Right renal cortex interstitium (tissue), 3 donors: ENCODE measurements around the gene LSAMP. TPM values are rescaled to one million over a fixed set of nuclear protein-coding genes. Genes with fewer than 3 reads are reported as not detected.
"Not testable (repeated sequence)": the region's sequence is repeated elsewhere in the genome, so short reads cannot be mapped to it uniquely, and the experiment has no call there.

Experiments used
- DNase-seq, 3 donors: peaks; one replicate each; pipeline ENCODE4 v3.0.0-alpha.2; 2013; ENCODE audit warnings: low read depth in 3 of 3, low spot score in 2 of 3
- polyA plus RNA-seq, 3 donors: library from polyadenylated mRNA; unstranded; fragments of 120-200 nt; gene quantifications; one replicate each; pipeline ENCODE4 v1.2.1, GENCODE V29; 2013; ENCODE audit not compliant: insufficient read length in 3 of 3

LSAMP gene
- polyA plus RNA-seq, 3 donors, result 11.4 to 15.7 (median 12.8) TPM

DNA sequence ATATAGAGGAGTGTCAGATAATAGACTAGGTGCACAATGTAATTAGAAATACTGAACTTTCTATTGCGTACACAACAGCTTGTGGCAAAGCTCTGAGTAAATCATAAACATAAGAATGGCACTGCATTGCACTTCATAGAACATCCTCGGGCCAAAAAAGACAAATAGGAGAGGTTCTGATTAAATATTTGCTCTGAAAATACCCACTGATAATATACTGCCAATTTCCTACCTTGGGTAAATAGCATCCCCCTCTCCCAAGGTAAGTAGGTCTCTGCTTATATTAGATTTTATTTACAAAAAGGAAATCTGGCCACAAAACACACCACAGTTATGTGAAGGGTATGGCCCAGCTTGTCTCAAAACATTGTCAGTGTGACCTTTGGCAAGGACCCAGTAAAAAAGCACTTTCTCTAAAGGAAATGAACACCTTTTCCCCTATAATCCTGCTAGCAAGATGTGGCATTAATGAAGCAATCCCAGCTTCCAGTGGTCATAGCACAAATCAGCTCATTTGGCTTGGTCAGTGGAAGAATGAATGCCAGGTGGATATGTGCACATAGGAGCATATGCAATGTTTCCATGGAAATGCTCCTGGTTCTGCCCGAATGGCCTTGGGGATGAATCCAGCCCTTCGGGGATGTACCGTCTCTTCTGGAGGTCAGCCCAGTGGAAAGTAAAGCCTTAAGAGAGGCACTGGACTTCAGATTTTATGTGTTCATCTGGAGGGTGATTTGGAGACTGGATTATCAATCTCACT lies 315.9 kb downstream of the LSAMP start:
- DNase-seq, result no peak

DNA sequence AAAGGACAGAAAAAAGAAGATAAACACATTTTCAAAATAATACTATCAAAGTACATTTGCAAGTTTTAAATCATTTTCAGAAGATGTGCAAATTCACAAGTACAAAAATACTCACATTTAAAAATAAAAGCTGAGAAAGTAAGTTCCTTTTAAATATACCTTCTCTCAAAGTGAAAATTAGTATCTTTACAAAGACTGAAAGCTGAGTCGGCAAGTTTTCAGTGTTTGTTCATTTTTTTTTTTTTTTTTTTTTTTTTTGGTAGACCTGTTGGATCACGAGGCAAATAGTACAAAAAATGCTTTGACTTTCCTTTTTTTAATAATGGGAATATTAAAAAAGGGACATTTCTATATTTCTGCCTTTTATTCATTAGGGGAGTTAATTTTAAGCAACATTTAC lies 317.8 kb downstream of the LSAMP start:
- no peak for DNase-seq

DNA sequence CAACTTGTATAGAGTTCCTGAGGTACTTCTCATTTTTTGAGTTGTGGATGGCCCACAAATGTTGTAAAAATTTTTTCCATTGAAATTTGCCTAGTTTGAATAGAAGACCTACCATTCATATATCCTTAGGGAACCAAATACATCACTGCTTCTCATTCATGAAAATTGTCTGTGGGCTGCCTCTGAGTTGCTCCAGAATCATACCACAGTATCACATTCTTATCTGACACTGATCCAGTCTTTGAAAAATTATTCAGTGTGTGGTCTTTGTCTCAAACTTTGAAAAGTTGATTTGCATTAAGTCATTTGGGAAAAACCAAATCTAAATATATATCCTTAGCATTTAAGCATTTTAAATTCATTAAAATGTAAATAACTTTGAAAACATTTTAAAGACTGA lies 321.1 kb downstream of the LSAMP start:
- DNase-seq, result no peak

DNA sequence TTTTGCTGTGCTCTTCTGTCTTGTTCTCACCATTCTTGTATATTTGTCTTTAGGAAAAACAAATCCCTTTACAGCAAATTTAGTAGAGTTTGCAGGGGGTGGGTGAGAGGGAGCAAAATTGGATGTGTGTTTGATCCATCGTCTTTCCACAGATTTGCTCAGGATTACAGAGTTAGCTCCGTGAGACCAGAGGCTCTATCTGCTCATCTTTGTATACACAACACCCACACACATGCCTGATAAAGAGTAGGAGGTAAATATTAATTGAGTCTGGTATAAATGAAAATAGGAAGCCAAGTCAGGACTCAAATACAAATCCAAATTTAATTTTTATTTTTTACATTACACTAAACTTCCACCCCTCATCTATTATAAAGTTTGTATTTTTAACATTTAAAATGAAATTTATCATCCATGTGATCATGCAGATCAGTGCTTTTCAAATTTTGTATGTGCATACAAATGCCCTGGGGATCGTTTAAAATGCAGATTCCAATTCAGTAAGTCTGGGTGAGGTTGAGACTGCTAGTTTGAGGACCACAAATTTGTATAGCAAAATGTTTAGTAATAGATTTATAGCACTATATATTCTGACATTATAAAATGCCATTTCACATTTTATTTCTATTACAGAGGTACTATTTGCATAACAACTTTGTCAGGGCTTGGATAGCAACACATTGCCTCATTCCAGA lies 326.7 kb downstream of the LSAMP start:
- DNase-seq, result no peak

DNA sequence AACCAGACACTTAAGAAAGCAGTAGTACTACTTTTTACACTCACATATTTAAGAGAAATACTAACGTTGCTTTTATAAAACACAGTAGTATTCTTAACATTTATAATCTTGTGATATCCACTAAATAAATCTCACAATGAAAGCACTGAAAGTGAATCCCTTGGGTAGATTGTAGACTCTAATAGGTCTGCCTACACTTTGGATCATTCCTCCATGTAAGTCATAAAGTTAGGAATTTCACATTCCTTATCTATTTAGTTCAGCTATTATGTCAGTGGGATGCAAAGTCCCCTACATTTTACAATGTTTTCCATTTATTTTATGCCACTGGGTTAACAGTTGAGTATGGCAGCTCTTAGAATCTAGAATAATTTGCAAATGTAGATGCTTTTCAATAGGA lies 330.7 kb downstream of the LSAMP start:
- DNase-seq, result no peak

DNA sequence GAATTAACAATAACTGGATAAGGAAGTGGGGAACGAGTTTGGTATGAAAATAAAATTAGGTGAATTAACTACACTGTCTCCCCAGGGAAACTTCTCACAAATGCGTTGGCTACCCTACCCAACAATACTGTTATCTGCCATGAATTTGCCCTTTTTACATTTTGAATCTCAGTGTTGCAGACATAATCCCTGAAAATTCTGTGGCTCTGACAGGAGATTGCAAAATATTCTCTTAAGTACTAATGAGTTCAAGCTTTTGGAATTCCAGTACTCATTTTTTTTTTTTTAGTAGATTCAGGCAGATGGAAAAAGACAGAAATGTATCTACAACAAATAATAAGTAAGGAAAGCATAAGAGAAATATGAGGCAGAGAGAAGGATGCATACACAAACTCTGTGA lies 332.6 kb downstream of the LSAMP start:
- DNase-seq, result no peak

DNA sequence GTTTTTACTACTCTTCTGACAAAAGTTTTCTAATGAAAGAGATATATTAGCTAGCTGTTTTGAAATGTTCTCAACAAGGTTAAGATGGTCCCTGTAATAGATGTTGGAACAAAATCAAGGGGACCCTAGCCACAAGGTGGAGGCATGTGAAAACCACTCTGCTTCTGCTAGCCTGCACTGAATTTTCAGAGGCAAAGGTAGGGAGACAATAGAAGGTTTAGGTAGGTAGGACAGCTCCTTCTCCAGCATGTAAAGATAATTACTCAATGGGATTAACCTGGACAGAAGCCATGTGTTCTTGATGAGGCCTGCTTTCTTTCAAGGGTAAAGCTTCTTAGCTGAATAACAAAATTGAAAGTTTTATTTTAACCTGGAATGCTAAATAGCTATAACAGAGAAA lies 333.5 kb downstream of the LSAMP start:
- no peak for DNase-seq

DNA sequence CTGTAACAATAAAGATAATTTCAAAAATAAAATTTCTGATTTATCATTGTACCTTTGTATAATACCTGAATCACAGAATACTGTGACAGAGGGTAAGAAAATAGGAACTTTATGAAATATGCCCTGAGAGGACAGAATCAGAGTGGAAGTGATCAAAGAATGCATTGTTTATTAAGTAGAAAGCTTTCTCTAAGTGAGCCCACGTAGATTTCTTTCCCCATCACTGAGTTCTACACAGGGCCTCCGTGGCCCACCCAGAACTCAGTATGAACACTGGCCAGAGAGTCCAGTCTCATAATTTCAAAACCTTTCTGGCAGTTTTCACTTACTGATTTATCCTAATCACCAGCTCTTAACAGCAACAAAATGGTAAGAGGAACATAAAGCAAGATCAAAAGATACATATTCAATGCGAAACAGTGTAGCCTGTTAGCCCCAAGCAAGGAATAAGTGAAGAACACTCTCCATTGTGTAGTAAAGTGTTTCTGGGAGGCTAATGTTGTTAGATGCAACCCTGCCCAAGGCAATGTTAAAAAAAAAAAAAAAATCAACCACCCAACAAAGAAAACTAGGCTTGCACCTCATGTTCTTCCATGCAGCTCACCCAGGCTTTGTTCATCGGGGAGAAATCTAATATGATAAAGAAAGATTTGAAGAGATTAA lies 341.3 kb downstream of the LSAMP start:
- no peak for DNase-seq

DNA sequence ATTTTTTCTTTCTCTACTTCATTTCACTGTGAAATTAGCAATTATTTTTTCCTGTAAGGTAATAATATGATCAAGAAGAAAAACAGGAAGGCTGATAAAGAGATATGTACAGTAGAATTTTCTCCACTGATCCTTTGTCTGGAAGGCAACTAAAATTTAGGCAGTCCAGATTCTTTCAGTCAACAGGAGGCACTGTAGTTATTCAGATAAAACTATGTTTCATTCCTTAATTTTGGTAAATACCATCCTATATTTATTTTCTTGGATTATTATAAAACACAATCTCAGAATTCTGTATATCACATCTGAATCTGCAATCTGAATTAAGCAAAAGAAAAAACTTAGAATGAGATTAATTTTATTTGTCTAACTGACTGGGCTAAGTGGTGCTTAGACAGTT lies 343.2 kb downstream of the LSAMP start:
- no peak for DNase-seq

DNA sequence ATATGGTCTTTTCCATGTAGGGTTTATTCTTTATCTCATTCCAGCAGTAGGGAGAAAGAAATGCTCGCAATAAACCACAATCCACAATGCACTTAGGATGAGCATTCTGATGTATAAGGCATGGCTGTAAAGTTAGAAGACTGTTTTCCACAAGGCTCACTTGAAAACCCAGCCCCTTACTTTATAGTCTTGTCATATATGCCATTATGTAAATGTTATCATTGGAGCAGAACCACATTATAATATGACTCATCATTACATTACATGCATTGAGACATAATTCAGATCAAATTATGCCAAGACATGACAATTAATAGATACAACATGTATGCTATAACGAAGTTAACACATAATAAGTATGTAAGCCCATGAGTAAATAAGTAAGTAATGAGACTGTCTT lies 348.1 kb downstream of the LSAMP start:
- no peak for DNase-seq

DNA sequence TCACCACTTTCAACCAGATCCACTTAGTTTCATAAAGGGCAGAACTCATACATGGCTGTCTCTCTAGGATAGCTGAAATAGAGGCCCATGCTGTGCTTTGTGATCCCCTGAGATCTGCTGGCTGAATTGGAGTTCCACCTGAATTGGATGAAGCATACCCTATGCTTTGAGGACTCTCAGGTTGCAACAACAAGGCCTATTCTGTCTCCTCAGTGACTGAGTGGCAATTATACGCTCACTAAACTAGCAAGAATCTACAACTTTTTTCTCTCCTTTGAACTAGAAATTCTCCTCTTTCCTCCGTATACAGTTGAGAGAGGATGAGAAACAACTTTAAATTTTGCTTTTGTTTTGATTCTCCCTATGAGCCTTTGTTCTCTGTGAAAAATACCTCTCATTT lies 348.7 kb downstream of the LSAMP start:
- DNase-seq, result no peak

DNA sequence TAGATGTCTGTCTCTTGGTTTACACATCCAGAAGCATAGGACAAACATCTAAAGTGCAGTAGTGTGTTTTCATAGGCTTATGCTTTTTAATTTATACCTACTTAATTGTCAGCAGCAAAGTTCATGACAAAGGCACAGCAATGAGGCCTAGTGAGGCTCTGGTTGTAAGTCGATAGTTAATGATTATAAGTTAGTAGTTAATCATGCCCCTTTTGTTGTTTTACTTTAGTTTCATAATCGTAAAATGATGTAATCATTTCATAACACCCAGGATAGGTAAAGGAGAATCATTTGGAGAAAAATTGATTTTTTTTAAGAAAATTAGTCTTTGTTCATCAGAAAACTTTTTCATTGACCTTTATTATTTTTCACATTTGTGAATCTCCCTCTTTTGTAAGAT lies 351.9 kb downstream of the LSAMP start:
- DNase-seq, result no peak

DNA sequence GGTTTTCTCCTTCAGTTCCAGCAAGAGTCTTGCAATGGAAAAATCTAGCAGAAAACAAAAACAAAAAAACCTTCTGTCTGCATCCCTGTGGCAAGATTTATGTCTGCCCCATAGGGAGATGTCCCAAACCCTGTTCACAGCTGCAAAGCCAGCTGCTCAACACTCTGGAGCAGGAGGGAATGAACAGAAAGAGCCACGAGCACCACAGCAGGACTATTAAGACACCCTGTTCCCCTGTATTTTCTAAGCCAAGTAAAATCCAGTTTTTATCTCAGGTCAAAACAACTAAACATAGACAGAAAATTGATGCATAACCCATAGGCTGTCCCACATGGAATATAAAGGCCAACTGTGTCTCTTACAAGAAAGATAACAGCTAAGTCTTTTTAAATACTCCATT lies 357.9 kb downstream of the LSAMP start:
- no peak for DNase-seq

DNA sequence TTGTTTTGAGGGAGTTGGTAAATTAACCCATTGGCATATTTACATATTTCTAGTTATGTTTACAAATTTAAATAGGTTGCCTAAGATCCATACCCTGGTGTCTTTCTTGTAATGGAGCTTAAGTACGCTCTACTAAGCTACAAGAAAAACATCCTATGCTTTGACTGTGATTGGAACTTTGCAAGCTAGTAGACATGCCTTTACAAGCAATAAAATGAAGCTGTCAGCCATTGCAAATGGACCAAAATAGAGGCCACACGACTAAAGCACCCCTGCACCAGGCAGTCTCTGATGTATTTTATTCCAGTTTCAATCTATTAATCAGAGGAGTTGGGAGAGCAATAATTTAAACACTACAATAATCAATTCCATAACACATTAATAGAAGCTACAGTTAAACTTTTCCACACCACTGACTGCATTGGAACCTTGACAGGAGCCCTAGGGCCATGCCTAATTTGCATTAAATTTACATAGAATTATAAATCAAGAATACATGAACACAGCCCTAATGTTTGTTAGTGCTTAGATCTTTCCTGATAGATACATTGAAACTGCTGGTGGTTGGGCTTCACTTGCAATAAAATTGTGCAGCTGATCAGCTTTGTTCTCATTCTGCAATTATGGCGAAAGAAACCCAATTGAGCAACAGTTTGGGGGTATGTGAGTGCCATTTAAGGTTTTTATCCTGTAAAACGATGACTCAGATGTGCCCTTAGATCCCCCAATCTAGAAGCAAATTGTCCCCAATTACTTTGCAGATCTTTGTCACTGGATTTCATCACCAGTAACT lies 360.1 kb downstream of the LSAMP start:
- no peak for DNase-seq

DNA sequence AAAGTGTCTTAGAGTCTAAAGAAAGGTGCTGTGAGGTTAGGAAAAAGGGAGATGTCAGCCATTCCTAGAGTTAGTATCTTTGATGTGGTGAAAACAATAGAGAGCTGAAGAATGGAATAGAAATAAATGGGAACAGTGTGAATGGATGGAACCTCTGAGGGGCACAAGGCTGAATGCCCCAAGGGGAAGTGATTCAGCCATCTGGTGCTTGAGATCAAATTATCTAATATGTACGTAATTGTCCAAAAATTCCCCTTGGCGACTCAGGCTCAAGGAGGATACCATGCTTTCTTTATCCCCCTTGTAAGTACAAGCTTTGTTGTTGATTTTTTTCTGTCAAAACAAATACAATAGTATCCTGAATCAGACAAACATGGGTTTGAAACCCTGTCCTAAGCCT lies 361.6 kb downstream of the LSAMP start:
- DNase-seq, result no peak

DNA sequence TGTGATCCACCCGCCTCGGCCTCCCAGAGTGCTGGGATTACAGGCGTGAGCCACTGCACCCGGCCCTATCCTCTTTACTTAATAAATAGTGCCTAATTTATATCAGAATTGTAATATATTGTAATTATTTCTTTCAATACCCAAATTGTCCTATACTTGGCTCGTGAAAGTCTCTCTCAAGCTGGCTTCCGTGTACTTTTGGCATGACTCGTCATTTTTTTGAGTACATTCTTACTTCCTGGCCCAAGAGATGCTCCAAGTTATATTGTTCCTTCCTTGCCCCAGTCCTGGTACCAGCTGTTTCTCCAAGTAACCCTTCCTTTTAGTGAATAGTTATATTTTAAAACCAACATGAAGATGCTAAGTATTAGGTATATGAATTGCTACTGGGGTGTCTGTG lies 366.7 kb downstream of the LSAMP start:
- no peak for DNase-seq

DNA sequence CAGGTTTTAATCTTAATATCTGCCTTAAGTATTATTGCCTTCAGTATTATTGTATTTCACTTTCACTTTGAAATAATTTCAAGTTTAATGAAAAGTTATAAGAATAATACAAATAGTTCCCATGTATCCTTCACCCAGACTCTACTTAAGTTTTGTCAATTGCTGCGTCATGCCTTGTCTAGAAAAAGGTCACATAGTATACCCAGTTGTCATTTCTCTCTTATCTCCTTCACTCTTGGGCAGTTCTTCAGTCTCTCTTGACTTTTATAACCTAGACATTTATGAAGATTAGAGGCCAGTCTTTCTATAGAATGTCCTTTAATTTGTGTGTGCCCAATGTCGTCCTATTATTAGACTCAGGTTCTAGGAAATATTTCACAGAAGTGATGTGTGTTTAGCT lies 367.7 kb downstream of the LSAMP start:
- DNase-seq, result no peak

DNA sequence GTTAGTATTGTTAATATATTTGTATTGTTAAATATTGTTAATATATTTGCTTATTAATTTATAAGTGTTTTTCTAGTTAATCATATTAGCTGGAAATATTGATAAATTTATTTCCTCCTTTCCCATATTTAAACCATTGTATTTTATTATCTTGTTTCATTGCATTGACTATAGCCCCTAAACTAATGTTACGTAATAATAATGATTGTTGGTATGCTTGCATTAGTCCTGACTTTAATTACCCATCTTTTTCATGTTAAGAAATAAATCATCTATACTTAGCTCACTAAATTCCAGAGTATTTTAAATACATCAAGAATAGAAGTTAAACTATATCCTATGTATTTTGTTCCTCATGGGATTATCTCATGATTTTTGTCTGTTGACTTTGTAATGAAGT lies 368.2 kb downstream of the LSAMP start:
- DNase-seq, result no peak

DNA sequence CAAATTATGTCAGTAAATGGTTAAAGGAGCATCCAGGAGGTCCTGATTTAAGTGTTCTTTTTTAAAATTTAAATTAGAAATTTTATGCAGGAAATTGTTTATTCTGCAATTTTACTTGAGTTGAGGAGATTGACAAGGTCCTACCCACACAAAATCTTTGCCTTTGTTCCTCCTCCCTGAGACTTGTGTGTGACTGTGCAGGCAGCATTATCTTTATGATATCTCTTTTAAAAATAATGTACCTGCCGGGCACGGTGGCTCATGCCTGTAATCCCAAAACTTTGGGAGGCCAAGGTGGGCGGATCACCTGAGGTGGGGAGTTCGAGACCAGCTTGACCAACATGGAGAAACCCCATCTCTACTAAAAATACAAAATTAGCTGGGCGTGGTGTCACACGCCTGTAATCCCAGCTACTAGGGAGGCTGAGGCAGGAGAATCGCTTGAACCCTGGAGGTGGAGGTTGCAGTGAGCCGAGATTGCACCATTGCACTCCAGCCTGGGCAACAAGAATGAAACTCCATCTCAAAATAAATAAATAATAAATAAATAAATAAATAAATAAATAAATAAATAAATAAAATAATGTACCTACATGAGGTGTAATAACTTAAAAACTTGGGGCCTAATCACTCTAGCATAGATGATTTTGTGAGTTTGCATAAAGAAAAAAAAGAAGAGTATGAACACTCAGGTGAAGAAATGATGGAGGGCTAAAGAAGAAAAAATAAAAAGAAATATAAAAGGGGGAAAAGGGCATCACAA lies 374.6 kb downstream of the LSAMP start:
- not testable (repeated sequence) for DNase-seq

DNA sequence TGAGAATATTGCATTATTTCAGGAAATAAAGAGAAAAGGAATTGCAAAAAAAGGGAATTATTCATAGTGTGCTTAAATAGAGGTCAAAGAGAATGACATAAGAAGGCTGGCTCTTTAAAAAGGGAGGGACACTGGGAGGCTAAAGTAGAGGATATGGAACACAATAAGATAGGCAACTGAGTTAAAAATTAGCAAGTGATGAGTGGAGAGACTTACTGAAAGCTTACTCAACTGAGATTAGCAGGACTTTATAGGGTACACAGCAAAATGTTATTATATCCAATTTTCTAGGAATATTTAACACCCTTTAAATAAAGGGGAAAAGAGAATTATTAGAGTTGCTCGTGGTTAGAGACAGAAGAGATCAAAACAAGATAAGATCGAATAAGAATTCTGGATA lies 375.2 kb downstream of the LSAMP start:
- DNase-seq, result no peak
